ENCODE data around the gene SLC12A1.

- TF ChIP-seq PKNOX1 (IDR thresholded peaks at IDR 0.05), result no peak
- TF ChIP-seq FOXA1 (IDR thresholded peaks at IDR 0.05), result no peak
- no peak for TF ChIP-seq ARNT (IDR thresholded peaks at IDR 0.05)
These were observed 137.8 kb downstream of the SLC12A1 start for GRCh38 chr15:48343865-48344264.

Data from HEK293T (cell line).